ACHN (cell line): ENCODE measurements around the gene FSTL1.

ENCODE experiments used
- DNase-seq: peaks from one replicate; pipeline ENCODE4 v3.0.0-alpha.2; 2015
- in situ Hi-C: cut with HindIII; loops from 2 replicates; pipeline ENCODE4 v1.10.0; 2017; ENCODE audit warnings: low sequenced_read_pairs, low pct_ligation_motif_present, low pct_unique_long_range_greater_than_20kb

The FSTL1 gene

DNA sequence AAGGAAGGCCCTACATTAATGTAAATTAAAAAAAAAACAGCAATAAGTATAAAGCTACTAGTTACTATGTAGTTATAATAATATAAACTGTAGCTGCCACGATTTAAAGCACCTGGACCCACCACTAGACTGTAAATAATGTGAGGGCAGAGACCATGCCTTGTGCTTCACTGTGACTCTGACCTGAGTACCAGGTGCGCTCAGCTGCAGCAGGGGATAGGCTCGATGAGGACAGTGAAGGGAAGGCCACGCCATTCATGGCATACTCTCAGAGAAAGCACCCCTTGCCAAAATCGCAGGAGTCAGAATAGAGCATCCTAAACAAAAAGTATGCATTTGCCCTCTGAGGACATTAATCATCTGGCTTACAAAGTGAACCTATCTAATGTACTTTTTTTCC is 5.1 kb downstream of the FSTL1 start:
- in situ Hi-C loops = no loop called here
- DNase-seq = no peak

DNA sequence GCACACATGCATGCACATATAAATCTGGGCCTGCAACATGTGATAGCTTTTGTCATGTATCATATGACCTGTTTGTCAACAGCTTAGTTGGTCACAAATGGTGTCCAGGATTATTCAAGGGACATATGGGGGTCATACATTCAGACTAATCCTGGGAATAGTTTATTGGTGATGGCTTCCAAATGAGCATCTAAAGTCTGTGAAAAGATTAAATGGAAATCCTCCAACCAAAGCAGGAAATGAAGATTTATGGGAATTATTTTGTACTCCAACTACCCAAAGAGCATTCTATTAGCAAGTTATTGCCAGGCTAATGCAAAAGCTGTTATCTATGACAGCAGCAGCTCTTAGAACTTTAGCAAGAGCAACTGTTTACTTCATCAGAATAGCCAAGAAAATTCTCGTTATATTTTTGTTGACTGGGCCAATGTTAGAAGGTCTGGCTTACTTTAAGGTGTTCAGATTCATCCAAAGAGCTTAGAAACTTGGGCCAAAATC is 7.1 kb downstream of the FSTL1 start:
- in situ Hi-C loops = no loop called here
- DNase-seq = no peak

DNA sequence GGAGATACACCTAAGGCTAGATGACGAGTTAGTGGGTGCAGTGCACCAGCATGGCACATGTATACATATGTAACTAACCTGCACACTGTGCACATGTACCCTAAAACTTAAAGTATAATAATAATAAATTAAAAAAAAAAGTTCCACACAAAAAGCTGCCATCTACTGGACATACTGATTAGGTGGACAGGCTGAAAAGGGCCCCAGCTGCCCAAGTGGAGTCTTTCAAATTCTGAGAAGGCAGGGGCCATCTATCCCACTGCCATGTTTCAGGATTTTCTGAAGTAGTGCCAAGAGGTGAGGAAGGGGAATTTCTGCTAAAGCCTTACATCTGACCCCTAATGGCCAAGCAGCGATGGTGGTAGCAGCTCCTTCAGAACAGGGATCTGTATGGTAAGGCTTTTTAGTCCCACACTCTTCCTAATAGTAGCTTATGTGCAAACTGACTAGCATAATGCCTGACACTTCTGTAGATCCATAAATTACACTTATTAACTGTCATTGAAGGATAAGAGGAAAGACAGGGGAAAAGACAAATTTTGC is 7.7 kb downstream of the FSTL1 start:
- in situ Hi-C loops = no loop called here
- no peak for DNase-seq

DNA sequence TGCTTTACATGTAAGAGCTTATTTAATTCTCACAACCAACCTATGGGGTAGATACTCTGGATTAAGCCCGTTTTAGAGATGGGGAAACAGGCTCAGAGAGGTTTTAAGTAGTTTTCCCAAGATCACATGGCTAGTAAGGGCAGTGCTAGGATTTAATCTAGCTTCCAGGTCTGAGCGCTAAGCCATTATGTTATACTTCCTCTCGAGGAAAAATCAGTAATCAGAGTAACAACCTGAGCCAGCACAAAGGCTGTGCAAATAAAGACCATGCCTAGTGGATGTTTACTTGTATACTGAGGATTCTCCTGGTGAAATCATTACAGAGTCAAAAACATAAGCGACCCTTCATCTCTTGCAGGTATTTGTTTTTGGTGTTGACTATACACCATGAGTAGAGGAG is 9.0 kb downstream of the FSTL1 start:
- in situ Hi-C loops = no loop called here
- no peak for DNase-seq

DNA sequence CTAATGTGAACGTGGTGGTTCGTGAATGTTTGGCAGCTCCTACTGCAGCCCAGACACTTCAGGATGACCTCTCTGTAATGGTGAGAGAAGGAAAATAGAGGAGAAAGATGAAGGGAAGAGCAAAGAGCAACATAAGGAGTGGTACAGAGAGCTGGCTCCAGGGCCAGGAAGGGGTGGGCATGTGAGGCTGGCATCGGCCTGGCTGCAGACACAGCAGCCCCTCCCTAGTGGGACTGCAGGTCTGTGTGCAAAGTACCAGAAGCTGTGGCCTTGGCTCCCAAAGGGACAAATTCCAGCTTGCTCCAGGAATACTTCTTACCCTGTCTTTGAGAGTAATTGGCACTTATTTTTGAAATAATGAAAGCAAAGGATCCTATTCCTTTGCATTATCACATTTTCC is 10.0 kb downstream of the FSTL1 start:
- in situ Hi-C loops = no loop called here
- DNase-seq = no peak

DNA sequence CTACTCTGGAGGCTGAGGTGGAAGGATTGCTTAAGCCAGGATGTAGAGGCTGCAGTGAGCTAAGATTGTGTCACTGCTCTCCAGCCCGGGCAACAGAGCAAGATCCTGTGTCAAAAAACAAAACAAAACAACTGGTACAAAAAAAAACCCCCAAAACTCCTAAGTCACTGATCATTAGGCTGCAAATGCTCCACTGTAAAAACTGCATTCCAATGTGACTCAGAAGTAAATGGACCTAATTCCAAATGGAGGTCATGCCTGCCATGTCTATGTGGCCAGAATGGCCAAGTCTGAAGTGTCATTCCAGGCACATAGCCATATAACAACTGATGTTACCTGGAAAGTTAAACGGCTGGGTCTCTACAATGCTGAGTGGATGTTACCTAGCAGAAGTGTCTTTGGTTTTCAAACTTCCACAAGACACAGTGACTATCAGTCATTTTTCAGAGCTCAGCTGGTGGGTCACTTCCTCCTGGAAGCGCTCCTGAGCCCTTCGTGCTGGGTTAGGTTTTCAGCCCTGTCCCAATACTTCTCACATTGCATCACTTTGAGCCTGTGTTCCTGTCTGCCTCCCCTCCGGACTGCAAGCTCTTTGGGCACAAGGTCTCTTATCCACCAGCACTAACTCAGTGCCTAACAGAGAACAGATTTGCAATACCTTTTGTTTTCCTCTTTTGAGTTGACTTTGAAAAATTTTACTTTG is 10.6 kb downstream of the FSTL1 start:
- in situ Hi-C loops = no loop called here
- no peak for DNase-seq

DNA sequence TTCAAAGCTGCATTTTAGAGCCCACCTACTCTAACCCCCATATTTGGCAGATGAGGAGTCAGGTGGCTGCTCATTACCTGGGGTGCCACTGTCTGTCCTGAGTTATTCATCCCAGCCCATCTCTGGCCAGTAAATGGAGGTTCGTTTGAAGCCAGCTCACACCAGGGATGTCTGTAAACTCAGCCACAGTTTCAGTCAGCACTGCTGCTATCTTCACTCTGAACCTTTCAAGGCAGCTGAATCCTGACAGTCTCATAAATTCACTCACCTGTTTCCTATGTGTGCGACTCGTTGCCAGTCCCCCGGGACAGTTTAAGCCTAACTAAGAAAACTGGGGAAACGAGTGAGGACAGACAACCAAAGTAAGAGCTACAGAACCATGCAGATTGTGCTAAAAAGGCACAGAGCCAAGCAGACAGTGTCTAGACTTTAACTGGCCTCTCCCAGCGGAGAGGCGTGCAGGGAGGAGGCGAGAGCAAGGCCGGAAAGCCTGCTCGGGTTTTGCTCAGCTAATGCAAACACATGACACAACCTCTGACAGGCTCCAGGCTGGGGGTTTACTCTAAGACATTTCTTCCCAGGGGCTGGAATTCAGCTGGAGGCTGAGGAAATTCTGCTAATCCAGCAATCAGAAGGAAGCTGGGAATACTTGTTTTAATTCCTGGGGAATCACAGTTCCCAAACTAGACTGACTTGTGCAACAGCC is 12.0 kb downstream of the FSTL1 start:
- in situ Hi-C loops = no loop called here

DNA sequence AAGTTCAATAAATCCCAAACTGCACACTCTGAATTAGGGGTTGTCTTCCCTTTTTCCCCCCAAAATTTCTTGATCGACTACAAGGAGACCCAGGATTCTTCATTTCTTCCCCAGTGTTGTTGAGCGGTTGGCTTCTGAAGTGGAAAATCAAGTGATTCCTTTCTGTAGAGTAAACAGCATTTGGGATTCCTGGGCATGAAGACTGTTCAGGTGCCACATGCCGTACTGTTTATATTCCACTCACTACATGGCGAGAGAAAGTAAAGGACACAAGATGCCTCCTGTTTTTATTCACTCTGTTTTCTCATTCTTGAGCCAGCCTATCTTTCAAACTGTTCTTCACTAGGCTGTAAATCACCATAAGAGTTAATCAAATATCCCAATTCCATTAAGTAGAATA is 12.6 kb downstream of the FSTL1 start:
- no peak for DNase-seq
- in situ Hi-C loops = no loop called here

More for the DNA sequence above, 12.0 kb downstream of the FSTL1 start:
- no peak for DNase-seq

DNA sequence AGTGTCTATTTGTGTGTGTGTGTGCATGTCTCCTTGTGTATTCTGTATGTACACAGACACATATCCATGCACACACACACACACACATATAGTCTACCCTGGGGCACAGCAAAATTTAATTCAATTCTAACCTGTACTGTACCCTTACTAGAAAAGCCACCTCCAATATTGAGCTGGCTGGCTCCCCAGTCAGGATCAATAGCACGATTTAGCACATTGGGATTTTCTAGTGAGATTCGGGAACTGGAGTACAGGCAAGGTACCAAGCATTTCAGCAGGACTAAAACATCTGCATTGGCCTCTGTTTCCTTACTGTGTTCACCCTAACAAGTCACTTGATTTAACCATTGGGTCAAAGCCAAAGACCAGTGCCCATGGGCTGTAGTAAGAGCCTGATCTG is 13.2 kb downstream of the FSTL1 start:
- no peak for DNase-seq
- in situ Hi-C loops = no loop called here

DNA sequence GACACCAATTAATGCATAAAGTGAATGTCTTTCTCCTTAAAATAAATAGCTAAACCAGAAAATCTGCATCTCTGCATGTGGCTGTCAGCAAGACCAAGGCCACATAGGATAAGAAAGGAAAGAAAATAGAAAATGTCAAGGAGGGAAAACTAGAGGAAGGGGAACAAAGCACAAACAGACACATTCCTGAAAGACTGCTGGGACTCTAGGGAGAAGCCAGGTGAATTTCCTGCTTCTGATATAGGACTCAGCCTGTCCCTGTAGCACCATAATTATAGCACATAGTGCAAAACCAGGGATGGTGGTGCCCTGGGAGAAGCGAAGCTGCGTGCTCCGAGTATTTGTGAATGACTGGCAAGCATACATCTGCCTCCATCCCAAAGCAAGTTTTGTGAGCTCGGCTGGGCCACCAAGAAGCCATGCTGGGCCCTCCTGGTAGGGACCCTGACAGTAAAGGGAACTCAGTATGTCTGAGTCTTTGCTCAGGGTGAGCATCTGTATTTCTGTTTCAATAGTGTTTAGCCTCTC is 14.2 kb downstream of the FSTL1 start:
- DNase-seq = no peak

DNA sequence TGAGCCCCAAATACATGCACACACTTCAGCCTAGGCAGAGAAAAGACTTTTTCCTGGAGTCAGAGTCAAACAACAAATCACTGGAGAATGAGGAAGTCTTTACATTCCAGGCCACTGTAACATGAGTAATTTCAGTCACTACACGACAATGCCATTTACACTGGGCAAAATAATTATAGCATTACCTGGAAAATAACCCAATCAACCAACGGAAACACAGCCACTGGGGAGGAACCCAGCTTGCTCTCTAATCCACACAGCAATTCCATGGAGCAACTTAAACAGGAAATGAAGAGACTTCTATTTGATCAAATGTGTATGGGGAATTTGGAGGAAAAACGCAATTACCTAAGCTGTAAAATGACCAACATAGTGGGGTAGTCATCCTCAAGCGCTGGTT is 15.2 kb downstream of the FSTL1 start:
- in situ Hi-C loops = no loop called here
- DNase-seq = peak; percentile 36

More for the DNA sequence above, 14.2 kb downstream of the FSTL1 start:
- in situ Hi-C loops = no loop called here

DNA sequence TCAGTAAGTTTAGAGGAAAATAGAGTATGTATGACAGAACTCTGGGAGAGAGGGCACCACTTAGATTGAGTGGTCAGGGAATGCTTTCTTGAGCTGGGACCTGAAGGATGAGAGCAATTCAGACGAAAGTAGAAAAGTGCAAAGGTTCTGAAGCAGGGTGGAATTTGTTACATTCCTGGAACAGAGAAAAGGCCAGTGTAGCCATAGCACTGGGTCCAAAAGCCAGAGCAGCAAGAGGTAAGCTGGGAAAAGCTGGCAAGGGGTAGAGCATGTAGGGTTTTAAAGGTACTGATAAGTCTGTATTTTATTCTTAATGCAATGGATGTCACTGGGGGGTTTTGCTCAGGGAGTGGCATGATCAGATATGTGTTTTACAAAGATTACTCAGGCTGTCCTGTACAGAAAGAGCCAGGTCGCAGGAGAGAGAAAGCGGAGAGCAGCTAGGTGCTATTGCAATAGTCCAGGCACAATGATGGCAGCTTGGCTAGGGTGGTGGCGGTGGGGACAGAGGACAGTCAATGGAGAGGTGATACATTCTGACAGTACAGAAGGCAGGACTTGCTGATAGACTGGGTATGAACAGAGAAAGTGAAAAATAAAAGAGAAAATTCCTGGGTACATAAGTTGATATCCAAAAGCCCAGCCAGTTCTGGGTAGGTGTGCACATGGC is 17.0 kb downstream of the FSTL1 start:
- DNase-seq = no peak
- in situ Hi-C loops = no loop called here

DNA sequence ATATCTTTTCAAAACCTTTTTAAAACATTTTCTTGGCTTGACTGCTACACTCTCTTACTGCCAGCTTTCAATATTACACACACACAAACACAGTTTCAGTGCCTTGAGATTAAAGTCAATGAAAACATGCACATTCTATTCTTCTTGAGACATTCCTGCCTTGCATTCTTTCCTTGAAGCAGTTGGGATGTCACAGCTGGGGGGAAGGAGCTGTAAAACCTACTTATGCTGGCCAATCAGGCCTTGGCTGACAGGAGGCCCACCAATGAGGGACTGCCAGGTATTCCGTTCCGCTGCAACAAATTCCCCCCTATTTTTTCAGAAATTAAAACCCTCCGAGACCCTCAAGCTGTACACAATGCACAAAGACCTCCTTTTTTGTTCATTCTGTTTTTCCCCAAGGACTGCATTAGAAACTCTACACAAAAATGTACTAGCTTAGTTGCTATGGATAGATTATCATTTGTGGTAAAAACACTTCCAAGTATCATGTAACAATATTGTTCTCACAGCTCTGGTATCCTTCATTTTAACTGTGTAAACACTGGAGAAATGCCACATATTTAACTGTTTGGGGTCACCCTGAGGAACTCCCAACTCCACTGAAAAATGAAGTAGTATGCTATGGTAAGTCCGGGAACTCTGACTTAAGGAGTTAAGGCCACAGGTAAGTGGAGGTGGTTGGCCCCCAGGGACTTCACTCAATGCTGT is 18.5 kb downstream of the FSTL1 start:
- in situ Hi-C loops = no loop called here
- peak; percentile 8 for DNase-seq

DNA sequence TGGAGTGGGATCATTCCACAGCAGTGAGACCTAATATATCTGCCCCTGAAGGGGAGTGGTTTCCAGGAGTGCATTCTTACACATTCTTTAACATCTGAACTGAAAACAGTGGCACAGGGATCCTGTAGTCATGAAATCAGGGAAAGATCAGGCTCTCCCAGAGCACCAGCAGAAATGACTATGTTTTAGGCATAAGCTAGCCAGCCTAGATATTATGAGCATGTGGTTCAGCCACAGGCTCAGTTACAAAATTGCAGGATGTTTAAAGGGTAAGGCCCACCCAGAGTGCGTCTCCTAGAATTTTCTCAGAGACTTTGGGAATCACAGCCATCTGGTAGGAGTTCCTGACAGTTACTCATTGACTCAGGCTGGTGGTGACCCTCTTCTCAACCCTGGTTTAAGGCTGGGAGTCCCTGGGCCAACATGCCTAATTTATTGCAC is 20.9 kb downstream of the FSTL1 start:
- no peak for DNase-seq
- in situ Hi-C loops = no loop called here

DNA sequence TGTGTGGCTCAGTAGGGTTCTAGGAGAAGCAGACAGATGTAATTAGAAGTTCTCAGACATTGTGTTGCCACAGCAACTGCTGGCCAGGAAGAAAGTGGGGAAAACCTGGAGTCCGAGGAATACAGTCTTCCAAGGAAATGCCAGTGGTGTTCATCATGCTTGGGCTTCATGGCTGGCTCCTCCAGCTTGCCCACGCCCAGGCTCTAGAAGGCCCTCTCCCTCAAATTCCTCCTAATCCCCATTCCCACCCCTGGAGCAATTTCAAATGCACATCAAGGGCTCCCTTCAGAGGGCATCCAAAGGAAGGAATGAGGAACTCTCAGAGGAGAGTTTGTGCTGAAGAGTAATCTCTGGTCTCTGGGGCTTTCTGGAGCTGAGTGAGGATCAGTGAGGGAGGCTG is 21.9 kb downstream of the FSTL1 start:
- in situ Hi-C loops = no loop called here
- DNase-seq = no peak

DNA sequence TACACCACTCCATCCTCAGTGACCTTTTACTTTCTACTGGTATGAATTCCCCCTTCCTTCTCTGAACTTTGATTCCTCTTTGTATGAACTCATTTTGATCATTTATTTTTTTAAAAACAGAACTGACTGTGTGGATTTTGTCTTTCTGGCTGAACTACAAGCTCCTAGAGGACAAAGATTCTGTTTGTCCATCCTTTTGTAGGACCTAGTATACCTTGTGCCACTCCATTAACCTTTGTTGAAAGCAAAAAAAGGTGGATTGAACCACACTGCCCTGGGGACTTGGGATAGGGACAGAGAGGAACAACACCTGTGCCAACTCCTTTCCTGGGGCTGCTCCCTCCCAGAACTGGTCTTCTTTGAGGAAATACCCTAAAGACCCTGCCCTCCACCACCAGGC is 23.6 kb downstream of the FSTL1 start:
- DNase-seq = no peak
- in situ Hi-C loops = no loop called here

DNA sequence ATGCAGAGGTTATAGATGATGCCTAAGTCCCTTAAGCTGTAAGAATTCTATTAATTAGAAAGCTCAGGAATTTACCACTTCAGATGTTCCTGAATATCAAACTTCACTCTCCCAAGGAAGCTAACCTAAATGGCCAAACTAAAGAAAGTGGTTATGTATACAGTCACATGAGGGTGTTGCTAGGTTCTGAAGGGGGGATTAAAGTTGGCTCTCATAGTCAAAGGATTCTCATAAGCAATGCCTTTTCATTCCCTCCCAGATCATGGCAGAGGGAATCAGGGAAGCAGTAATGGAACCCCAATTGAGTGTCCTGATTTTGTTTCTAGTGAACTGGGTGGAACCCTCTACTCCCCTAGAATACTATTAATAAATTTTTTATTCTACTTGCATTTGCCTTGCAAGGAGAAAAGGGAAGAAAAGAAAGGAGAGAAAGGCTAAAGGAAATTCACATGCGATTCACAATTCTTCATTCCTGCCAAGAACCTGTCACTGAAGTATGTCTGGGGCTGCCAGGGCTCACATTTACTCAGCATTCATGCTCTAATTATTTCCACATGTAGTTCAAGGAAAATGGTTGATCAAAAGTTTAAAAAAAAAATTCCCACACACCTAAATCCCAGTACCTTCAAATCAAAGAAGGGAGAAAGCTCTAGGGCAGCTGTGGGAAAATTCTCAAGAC is 25.1 kb downstream of the FSTL1 start:
- in situ Hi-C loops = no loop called here
- DNase-seq = no peak

DNA sequence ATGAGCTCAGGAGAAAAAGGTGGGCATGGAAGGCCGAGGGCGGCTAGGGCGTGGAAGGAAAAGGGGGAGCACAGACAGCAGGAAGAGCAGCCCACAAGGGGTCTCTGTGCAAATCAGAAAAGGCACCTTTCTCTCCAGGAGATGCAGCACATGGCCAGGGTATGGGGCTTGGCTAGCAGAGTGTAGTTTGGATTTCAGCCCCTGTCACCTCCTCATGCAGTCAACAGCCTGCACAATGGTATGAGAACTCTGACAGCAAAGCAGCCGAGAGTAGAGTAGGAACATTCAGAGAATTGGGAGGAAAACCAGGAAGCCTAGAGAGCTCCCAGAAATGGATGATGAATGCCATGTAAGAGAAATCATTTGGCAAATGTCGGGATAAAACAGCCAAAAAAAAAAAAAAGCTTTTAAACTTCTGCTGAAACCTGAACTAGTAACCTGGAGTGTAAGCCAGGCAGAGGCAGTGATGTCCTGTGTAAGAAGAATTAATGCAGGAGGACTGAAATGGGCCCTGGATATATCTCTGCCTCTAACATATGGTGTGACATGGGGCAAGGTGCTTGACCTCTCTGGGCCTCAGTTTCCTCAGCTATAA is 25.7 kb downstream of the FSTL1 start:
- DNase-seq = no peak
- in situ Hi-C loops = no loop called here
